ENCODE results near the gene ABCC1. TPM values are rescaled to one million over a fixed set of nuclear protein-coding genes. Genes with fewer than 3 reads are reported as not detected.

The ABCC1 gene
- total RNA-seq, 6 experiments from 2014 or later: 49.3 to 63.6 (median 57.1) TPM

DNA sequence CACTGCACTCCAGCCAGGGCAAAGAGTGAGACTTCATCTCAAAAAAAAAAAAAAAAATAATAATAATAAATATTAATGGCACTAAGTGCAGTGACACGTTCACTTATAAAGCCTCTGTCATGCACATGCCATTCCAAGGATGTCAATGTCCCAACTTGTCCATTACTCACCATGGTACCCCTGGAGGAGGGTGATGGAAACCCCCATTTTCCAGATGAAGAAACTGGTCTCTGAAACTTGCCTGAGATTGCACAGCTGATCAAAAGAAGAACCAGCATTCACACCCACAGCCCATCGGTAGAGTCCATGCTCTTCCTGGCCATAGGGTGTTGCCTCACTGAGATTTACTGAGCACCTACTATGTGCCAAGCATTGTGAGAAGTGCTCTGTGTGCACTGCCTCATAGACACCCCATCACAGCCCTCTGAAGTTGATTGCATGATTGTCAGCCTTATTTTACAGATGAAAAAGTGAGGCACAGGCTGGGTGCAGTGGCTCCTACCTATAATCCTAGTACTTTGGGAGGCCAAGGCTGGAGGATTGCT lies 123.7 kb downstream of the ABCC1 start:
- H3K36me3 Mint-ChIP-seq (ENCODE audit: low read depth): peaks cover 35% of the 10 kb centered on the region
- H3K4me1 Mint-ChIP-seq (ENCODE audit: low read depth): peaks cover 42% of the 10 kb centered on the region
- no peak overlapping the region for H3K4me3 Mint-ChIP-seq
- peaks cover 2% of the 10 kb centered on the region for H3K27me3 Mint-ChIP-seq (ENCODE audit: insufficient read depth)
- no peak for DNase-seq
- H3K9me3 Mint-ChIP-seq: no peaks in the 10 kb centered on the region
- peak overlapping the region; percentile 38 for H3K27ac Mint-ChIP-seq
- TF ChIP-seq, protein P1, sequence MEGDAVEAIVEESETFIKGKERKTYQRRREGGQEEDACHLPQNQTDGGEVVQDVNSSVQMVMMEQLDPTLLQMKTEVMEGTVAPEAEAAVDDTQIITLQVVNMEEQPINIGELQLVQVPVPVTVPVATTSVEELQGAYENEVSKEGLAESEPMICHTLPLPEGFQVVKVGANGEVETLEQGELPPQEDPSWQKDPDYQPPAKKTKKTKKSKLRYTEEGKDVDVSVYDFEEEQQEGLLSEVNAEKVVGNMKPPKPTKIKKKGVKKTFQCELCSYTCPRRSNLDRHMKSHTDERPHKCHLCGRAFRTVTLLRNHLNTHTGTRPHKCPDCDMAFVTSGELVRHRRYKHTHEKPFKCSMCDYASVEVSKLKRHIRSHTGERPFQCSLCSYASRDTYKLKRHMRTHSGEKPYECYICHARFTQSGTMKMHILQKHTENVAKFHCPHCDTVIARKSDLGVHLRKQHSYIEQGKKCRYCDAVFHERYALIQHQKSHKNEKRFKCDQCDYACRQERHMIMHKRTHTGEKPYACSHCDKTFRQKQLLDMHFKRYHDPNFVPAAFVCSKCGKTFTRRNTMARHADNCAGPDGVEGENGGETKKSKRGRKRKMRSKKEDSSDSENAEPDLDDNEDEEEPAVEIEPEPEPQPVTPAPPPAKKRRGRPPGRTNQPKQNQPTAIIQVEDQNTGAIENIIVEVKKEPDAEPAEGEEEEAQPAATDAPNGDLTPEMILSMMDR (IDR thresholded peaks at IDR 0.05): no peak

DNA sequence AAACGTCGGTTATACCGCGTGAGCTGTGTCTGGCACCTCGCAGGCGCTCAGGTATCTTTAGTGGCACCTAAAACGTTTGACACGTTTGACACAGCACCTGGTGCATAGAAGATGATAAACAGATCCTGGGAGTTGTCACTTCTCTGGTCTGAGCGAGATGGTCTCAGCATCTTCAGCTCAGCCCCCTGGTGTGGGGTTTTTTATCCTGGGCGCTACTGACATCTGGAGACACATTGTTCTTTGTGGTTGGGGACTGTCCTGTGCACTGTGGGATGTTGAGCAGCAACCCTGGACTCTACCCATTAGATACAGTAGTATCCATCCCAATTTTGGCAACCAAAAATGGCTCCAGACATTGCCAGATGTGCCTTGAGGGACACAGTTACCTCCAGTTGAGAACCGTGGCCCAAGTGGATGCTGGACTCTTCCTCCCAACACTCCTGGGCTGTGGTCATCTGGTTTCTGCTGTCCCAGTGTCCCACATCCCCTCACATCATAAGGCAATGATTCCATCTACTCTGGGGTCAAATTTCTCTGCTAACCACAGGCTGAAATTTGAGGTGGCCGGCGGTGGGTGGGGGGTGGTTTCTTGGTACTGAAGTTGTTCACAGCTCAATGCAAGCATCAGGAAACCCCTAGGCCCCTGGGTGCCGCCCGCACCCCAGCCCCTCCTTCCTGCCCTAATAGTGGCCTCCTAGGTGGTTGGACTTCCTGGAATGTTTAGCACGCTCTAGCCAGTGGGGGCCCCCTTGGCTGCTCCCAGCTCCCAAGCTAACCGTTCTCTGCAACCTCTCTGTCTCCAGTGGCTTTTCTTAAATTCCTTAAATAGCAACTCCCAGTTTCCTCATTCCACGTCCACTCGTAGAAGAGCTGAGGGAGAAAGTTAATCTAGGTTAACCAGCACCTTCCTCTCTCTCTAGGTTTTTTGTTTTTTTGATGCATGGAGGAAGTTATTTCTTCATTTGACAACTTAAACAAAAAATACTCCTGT lies 124.8 kb downstream of the ABCC1 start:
- peak; percentile 82 for DNase-seq
- TF ChIP-seq, protein P1 (IDR thresholded peaks at IDR 0.05): no peak
- H3K9me3 Mint-ChIP-seq: no peaks in the 10 kb centered on the region
- H3K4me1 Mint-ChIP-seq (ENCODE audit: low read depth): peaks cover 37% of the 10 kb centered on the region
- H3K4me3 Mint-ChIP-seq: peak overlapping the region; percentile 52
- H3K27ac Mint-ChIP-seq: peak overlapping the region; percentile 88
- peaks cover 2% of the 10 kb centered on the region for H3K27me3 Mint-ChIP-seq (ENCODE audit: insufficient read depth)
- H3K36me3 Mint-ChIP-seq (ENCODE audit: low read depth): peaks cover 38% of the 10 kb centered on the region

DNA sequence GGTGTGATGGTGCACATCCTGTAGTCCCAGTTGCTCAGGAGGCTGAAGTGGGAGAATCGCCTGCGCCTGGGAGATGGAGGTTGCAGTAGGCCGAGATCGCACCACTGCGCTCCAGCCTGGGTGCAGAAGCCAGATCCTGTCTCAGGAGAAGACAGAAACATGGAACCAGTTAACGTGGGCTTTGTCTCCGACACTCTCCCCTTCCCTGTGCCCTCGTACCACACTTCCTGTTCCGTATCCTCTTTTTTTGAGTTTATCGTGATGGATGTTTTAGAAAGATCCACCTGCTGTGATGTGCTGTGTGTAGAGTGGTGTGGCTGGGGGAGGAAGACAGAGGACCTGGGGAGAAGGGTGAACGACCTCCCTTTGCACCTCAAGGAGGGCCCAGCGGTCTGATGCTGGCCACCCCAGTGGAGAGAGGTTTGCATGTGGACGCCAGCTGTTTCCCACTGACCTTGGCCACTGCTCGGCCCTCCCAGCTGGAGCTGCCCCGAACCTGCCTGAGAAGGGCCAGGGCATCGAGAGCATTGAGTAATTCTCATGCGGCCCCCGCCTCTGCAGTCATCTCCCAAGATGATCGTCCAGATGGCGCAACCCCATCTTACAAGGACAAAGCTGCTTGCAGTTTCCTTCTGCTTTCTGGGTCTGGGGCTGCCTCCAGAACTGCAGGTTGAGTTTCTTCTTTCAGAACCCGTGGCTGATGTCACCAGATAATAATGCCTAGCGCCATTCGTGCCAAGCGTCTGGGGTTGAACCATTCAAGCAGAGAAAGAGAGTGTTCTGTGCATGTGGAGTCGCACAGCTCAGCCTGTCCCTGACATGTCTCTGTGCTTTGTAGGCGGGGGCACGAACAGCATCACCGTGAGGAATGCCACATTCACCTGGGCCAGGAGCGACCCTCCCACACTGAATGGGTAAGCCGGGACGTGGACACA lies 126.3 kb downstream of the ABCC1 start:
- no peak overlapping the region; the same call in 1 of the 2 replicates for H3K4me3 Mint-ChIP-seq
- peak overlapping the region; percentile 88 for H3K27ac Mint-ChIP-seq
- TF ChIP-seq, protein P1 (IDR thresholded peaks at IDR 0.05): no peak
- H3K9me3 Mint-ChIP-seq: no peaks in the 10 kb centered on the region
- DNase-seq: no peak
- peaks cover 39% of the 10 kb centered on the region for H3K4me1 Mint-ChIP-seq (ENCODE audit: low read depth)
- H3K36me3 Mint-ChIP-seq (ENCODE audit: low read depth): peaks cover 50% of the 10 kb centered on the region
- H3K27me3 Mint-ChIP-seq (ENCODE audit: insufficient read depth): peaks cover 2% of the 10 kb centered on the region

DNA sequence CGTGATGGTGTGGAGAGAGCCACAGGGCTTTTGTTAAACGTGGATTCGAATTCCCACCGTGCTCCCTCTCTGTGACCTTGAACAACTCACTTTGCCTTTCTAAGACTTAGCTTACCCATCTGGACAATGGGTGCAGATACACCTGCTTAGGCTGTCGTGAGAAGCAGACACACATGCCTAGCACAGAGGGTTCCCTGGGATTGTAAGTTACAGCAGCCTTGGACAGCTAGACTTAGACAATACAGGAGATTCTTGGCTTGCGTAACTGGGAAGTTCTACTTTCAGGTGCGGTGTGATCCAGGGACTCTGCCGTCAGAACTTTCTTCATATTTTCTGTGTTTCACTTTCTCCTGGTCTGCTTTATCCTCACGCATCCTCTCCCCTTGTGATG lies 127.0 kb downstream of the ABCC1 start:
- H3K27me3 Mint-ChIP-seq (ENCODE audit: insufficient read depth): peaks cover 2% of the 10 kb centered on the region
- H3K9me3 Mint-ChIP-seq: no peaks in the 10 kb centered on the region
- H3K4me1 Mint-ChIP-seq (ENCODE audit: low read depth): peaks cover 42% of the 10 kb centered on the region
- no peak overlapping the region; the same call in 1 of the 2 replicates for H3K4me3 Mint-ChIP-seq
- TF ChIP-seq, protein P1 (IDR thresholded peaks at IDR 0.05): no peak
- H3K36me3 Mint-ChIP-seq (ENCODE audit: low read depth): peaks cover 57% of the 10 kb centered on the region
- no peak overlapping the region for H3K27ac Mint-ChIP-seq
- DNase-seq: no peak

DNA sequence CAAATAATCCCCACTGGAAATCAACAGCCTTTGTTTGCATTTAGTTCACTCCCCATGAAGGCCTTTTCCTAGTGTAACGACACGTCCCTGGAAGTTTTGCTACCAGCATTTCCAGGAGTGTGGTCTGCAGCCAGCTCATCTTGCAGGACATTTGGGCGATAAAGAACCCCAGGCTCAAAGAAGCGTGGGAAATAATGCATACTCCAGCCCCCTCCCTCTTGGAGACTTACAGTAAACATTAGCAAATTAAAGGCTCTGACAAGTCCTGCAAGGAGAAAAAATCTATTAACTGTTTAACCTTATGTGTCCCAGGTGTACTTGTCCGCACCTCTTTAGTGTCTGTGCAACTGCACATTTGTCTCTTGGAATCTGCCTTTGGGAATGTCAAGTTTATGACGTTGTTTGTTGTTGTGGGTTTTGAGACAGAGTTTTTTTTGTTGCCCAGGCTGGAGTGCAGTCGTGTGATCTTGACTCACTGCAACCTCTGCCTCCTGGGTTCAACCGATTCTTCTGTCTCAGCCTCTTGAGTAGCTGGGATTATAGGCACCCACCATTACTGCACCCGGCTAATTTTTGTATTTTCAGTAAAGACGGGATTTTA lies 131.1 kb downstream of the ABCC1 start:
- Mint-ChIP-seq H3K4me3 (no peak overlapping the region), H3K4me1 (ENCODE audit: low read depth) (peaks cover 9% of the 10 kb centered on the region), H3K27ac (no peak overlapping the region), H3K9me3 (peaks cover 13% of the 10 kb centered on the region), H3K27me3 (ENCODE audit: insufficient read depth) (no peaks in the 10 kb centered on the region; the same call in 1 of the 2 replicates), H3K36me3 (ENCODE audit: low read depth) (peaks cover 61% of the 10 kb centered on the region)
- TF ChIP-seq, protein P1 (IDR thresholded peaks at IDR 0.05): no peak
- DNase-seq: no peak
